Activated CD8-positive, alpha-beta memory T cell treated with anti-CD3 and anti-CD28 coated beads for 1 hour (primary cell): Measurements from ENCODE around the gene DCAF6.

ENCODE experiments used
- DNase-seq, 2 donors: peaks; one replicate each; pipeline ENCODE4 v3.0.0-alpha.2; 2020; ENCODE audit warnings: low read depth in 1 of 2; ENCODE audit errors: extremely low read depth in 1 of 2

DCAF6 gene

GRCh38 chr1:167964646-167965045 is 28.2 kb downstream of the DCAF6 start:
- no peak for DNase-seq

- DNase-seq = no peak
These were observed 29.6 kb downstream of the DCAF6 start for GRCh38 chr1:167966050-167966449.

GRCh38 chr1:167968569-167968968 is 32.1 kb downstream of the DCAF6 start:
- DNase-seq = no peak

GRCh38 chr1:167973832-167974231 is 37.3 kb downstream of the DCAF6 start:
- no peak for DNase-seq

GRCh38 chr1:167974698-167975097 is 38.2 kb downstream of the DCAF6 start:
- DNase-seq = no peak

- DNase-seq = no peak
These were observed 40.8 kb downstream of the DCAF6 start for GRCh38 chr1:167977245-167977644.

GRCh38 chr1:167981933-167982332 is 45.5 kb downstream of the DCAF6 start:
- no peak for DNase-seq

GRCh38 chr1:167983797-167984420 is 47.4 kb downstream of the DCAF6 start:
- no peak for DNase-seq

GRCh38 chr1:167984886-167985489 is 48.5 kb downstream of the DCAF6 start:
- DNase-seq = no peak

- no peak for DNase-seq
These were observed 50.7 kb downstream of the DCAF6 start for GRCh38 chr1:167987174-167987573.

- DNase-seq = no peak
These were observed 55.1 kb downstream of the DCAF6 start for GRCh38 chr1:167991546-167991945.

GRCh38 chr1:167993720-167994119 is 57.2 kb downstream of the DCAF6 start:
- no peak for DNase-seq

- no peak for DNase-seq
These were observed 58.1 kb downstream of the DCAF6 start for GRCh38 chr1:167994560-167994959.

- DNase-seq = no peak
These were observed 58.6 kb downstream of the DCAF6 start for GRCh38 chr1:167995038-167995437.

- no peak for DNase-seq
These were observed 59.8 kb downstream of the DCAF6 start for GRCh38 chr1:167996266-167996665.

- DNase-seq = no peak
These were observed 60.6 kb downstream of the DCAF6 start for GRCh38 chr1:167997037-167997575.

GRCh38 chr1:167999877-168000276 is 63.4 kb downstream of the DCAF6 start:
- DNase-seq = no peak

GRCh38 chr1:168000656-168001055 is 64.2 kb downstream of the DCAF6 start:
- DNase-seq = no peak

GRCh38 chr1:168001213-168001612 is 64.7 kb downstream of the DCAF6 start:
- DNase-seq = no peak

GRCh38 chr1:168004531-168004930 is 68.0 kb downstream of the DCAF6 start:
- no peak for DNase-seq

GRCh38 chr1:168005529-168005928 is 69.0 kb downstream of the DCAF6 start:
- DNase-seq = no peak

GRCh38 chr1:168007691-168008090 is 71.2 kb downstream of the DCAF6 start:
- no peak for DNase-seq

- DNase-seq = no peak
These were observed 72.1 kb downstream of the DCAF6 start for GRCh38 chr1:168008595-168008994.
